Stomach smooth muscle (tissue), 2 donors: ENCODE measurements around the gene PELI3.

ENCODE experiments used
- H3K27ac ChIP-seq: one replicate; pipeline ENCODE4 v1.7.0; 2013; ENCODE audit warnings: mild to moderate bottlenecking, low read length, inconsistent platforms
- H3K27me3 ChIP-seq, 2 donors: one replicate each; pipeline ENCODE4 v1.7.0; 2013; ENCODE audit warnings: low read length in 2 of 2; ENCODE audit not compliant: insufficient read depth in 2 of 2, control insufficient read depth in 1 of 2
- H3K36me3 ChIP-seq, 2 donors: one replicate each; pipeline ENCODE4 v1.7.0; 2013; ENCODE audit warnings: low read length in 2 of 2; ENCODE audit not compliant: control insufficient read depth in 2 of 2, insufficient read depth in 2 of 2
- H3K4me1 ChIP-seq: one replicate; pipeline ENCODE4 v1.7.0; 2013; ENCODE audit warnings: low read length; ENCODE audit not compliant: control insufficient read depth, insufficient read depth
- H3K4me3 ChIP-seq, 2 donors: one replicate each; pipeline ENCODE4 v1.7.0; 2013; ENCODE audit warnings: low read length in 2 of 2
- H3K9ac ChIP-seq, 2 donors: one replicate each; pipeline ENCODE4 v1.7.0; 2013; ENCODE audit warnings: low read length in 2 of 2, mild to moderate bottlenecking in 1 of 2
- H3K9me3 ChIP-seq, 2 donors: one replicate each; pipeline ENCODE4 v1.7.0; 2013; ENCODE audit warnings: low read length in 2 of 2; ENCODE audit not compliant: control insufficient read depth in 2 of 2
- donor health status: healthy.
- donor health status: Pancreatic carcinoma.

Gene PELI3

GRCh38 chr11:66489636-66490035, 22.9 kb downstream of the PELI3 start:
- Histone ChIP-seq H3K4me3 (no peak overlapping the region), H3K9me3 (no peaks in the 10 kb centered on the region), H3K9ac (no peak overlapping the region), H3K27ac (no peak overlapping the region), H3K36me3 (peaks cover 0 to 9% of the 10 kb centered on the region in 2 donors), H3K4me1 (no peaks in the 10 kb centered on the region), H3K27me3 (no peaks in the 10 kb centered on the region)

GRCh38 chr11:66491315-66491935, 24.7 kb downstream of the PELI3 start:
- H3K27me3 ChIP-seq = no peaks in the 10 kb centered on the region
- no peaks in the 10 kb centered on the region for H3K9me3 ChIP-seq
- H3K27ac ChIP-seq = no peak overlapping the region
- H3K4me3 ChIP-seq = no peak overlapping the region
- H3K9ac ChIP-seq = no peak overlapping the region
- peaks cover 0 to 11% of the 10 kb centered on the region in 2 donors for H3K36me3 ChIP-seq
- H3K4me1 ChIP-seq = no peaks in the 10 kb centered on the region

- peaks cover 0 to 12% of the 10 kb centered on the region in 2 donors for H3K36me3 ChIP-seq
- H3K4me1 ChIP-seq = no peaks in the 10 kb centered on the region
- no peaks in the 10 kb centered on the region for H3K27me3 ChIP-seq
- H3K9ac ChIP-seq = no peak overlapping the region
- no peak overlapping the region for H3K4me3 ChIP-seq
- H3K27ac ChIP-seq = no peak overlapping the region
- no peaks in the 10 kb centered on the region for H3K9me3 ChIP-seq
These were observed 25.6 kb downstream of the PELI3 start for GRCh38 chr11:66492161-66492865.

DNA sequence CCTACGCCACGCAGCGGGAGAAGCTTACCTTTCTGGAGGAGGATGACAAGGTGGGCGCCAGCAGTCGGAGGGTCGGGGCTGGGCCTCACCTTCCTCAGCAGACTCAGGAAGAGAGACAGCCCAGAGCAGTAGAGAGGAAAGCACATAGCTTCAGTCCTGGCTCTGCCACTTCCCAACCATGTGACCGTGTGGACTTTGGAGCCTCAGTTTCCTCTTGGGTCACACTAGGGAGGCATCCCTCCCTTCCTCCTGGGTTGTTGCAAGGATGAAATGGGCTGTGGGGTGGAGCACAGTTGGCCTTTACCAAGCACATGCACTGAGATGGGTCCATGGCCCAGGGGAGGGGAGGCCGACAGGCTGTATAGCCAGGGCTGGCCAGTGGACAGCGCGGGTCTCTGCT, 26.4 kb downstream of the PELI3 start:
- Histone ChIP-seq H3K36me3 (peaks cover 0 to 12% of the 10 kb centered on the region in 2 donors), H3K27me3 (no peaks in the 10 kb centered on the region), H3K4me3 (no peak overlapping the region), H3K27ac (no peak overlapping the region), H3K9ac (no peak overlapping the region), H3K9me3 (no peaks in the 10 kb centered on the region), H3K4me1 (no peaks in the 10 kb centered on the region)

- Histone ChIP-seq H3K9me3 (no peaks in the 10 kb centered on the region), H3K27ac (no peak overlapping the region), H3K4me1 (no peaks in the 10 kb centered on the region), H3K36me3 (peaks cover 0 to 12% of the 10 kb centered on the region in 2 donors), H3K4me3 (no peak overlapping the region), H3K27me3 (no peaks in the 10 kb centered on the region), H3K9ac (no peak overlapping the region)
These were observed 27.8 kb downstream of the PELI3 start for GRCh38 chr11:66494458-66494857.

DNA sequence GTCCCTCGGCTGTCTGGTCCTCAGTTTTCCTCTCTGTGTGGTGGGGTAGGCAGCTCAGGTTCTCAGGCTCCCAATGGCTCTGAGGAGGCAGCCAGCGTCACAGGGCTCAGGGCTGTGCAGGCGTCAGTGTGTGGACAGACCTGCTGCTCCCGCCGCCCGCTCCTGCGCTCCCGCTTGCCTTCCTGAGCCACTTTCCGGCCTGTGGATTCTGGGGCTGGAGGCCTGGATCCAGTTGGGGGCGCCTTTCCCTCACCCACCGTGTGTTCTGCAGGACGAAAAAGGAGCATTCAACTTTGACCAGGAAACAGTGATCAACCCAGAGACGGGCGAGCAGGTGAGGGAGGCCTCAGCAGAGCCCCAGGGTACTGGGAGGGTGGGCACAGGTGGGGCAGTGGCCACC, 28.2 kb downstream of the PELI3 start:
- H3K9ac ChIP-seq = no peak overlapping the region
- peaks cover 0 to 12% of the 10 kb centered on the region in 2 donors for H3K36me3 ChIP-seq
- no peaks in the 10 kb centered on the region for H3K4me1 ChIP-seq
- no peaks in the 10 kb centered on the region for H3K27me3 ChIP-seq
- no peaks in the 10 kb centered on the region for H3K9me3 ChIP-seq
- H3K4me3 ChIP-seq = no peak overlapping the region
- H3K27ac ChIP-seq = no peak overlapping the region

- Histone ChIP-seq H3K36me3 (peaks cover 0 to 12% of the 10 kb centered on the region in 2 donors), H3K4me1 (no peaks in the 10 kb centered on the region), H3K4me3 (no peak overlapping the region), H3K9me3 (no peaks in the 10 kb centered on the region), H3K9ac (no peak overlapping the region), H3K27me3 (no peaks in the 10 kb centered on the region), H3K27ac (no peak overlapping the region)
These were observed 28.7 kb downstream of the PELI3 start for GRCh38 chr11:66495401-66495854.

GRCh38 chr11:66497206-66497605, 30.5 kb downstream of the PELI3 start:
- peaks cover 0 to 12% of the 10 kb centered on the region in 2 donors for H3K36me3 ChIP-seq
- no peak overlapping the region for H3K9ac ChIP-seq
- H3K4me1 ChIP-seq = no peaks in the 10 kb centered on the region
- no peaks in the 10 kb centered on the region for H3K9me3 ChIP-seq
- H3K4me3 ChIP-seq = no peak overlapping the region
- no peak overlapping the region for H3K27ac ChIP-seq
- no peaks in the 10 kb centered on the region for H3K27me3 ChIP-seq

- Histone ChIP-seq H3K36me3 (peaks cover 0 to 8% of the 10 kb centered on the region in 2 donors), H3K27ac (no peak overlapping the region), H3K9ac (no peak overlapping the region)
These were observed 31.8 kb downstream of the PELI3 start for GRCh38 chr11:66498506-66498905.

GRCh38 chr11:66505276-66505816, 38.6 kb downstream of the PELI3 start:
- no peak overlapping the region for H3K4me3 ChIP-seq
- H3K4me1 ChIP-seq = peaks cover 4% of the 10 kb centered on the region
- H3K27me3 ChIP-seq = no peaks in the 10 kb centered on the region
- H3K9ac ChIP-seq = no peak overlapping the region
- no peaks in the 10 kb centered on the region for H3K9me3 ChIP-seq
- H3K27ac ChIP-seq = no peak overlapping the region
- peaks cover 0 to 7% of the 10 kb centered on the region in 2 donors for H3K36me3 ChIP-seq

More at GRCh38 chr11:66498506-66498905, 31.8 kb downstream of the PELI3 start:
- no peak overlapping the region for H3K4me3 ChIP-seq
- H3K9me3 ChIP-seq = no peaks in the 10 kb centered on the region
- H3K27me3 ChIP-seq = no peaks in the 10 kb centered on the region
- no peaks in the 10 kb centered on the region for H3K4me1 ChIP-seq

- H3K27me3 ChIP-seq = no peaks in the 10 kb centered on the region
These were observed 42.4 kb downstream of the PELI3 start for GRCh38 chr11:66509131-66509561.

More at GRCh38 chr11:66509131-66509561, 42.4 kb downstream of the PELI3 start:
- H3K27ac ChIP-seq = no peak overlapping the region
- H3K9ac ChIP-seq = no peak overlapping the region
- peaks cover 5 to 13% of the 10 kb centered on the region in 2 donors for H3K36me3 ChIP-seq
- H3K9me3 ChIP-seq = no peaks in the 10 kb centered on the region
- peaks cover 15% of the 10 kb centered on the region for H3K4me1 ChIP-seq
- H3K4me3 ChIP-seq = no peak overlapping the region
